ENCODE results near the gene ADCY2.

ADCY2 gene

GRCh38 chr5:7673658-7674057 is 277.7 kb downstream of the ADCY2 start:
- no peak for DNase-seq

GRCh38 chr5:7676455-7676854 is 280.5 kb downstream of the ADCY2 start:
- DNase-seq: no peak

GRCh38 chr5:7678030-7678429 is 282.1 kb downstream of the ADCY2 start:
- DNase-seq: no peak

- no peak for DNase-seq
These were observed 283.7 kb downstream of the ADCY2 start for GRCh38 chr5:7679663-7680062.

GRCh38 chr5:7680260-7680659 is 284.3 kb downstream of the ADCY2 start:
- DNase-seq: no peak

- DNase-seq: no peak
These were observed 286.4 kb downstream of the ADCY2 start for GRCh38 chr5:7682379-7682778.

- DNase-seq: no peak
These were observed 287.8 kb downstream of the ADCY2 start for GRCh38 chr5:7683753-7684152.

- no peak for DNase-seq
These were observed 288.9 kb downstream of the ADCY2 start for GRCh38 chr5:7684826-7685225.

- no peak for DNase-seq
These were observed 290.9 kb downstream of the ADCY2 start for GRCh38 chr5:7686794-7687193.

- no peak for DNase-seq
These were observed 294.6 kb downstream of the ADCY2 start for GRCh38 chr5:7690557-7690956.

GRCh38 chr5:7705261-7705660 is 309.3 kb downstream of the ADCY2 start:
- no peak for DNase-seq

GRCh38 chr5:7705736-7706135 is 309.8 kb downstream of the ADCY2 start:
- DNase-seq: no peak

- DNase-seq: no peak
These were observed 310.3 kb downstream of the ADCY2 start for GRCh38 chr5:7706256-7706655.

- DNase-seq: no peak
These were observed 318.2 kb downstream of the ADCY2 start for GRCh38 chr5:7714119-7714518.

- DNase-seq: no peak
These were observed 318.8 kb downstream of the ADCY2 start for GRCh38 chr5:7714697-7715096.

GRCh38 chr5:7717691-7718090 is 321.8 kb downstream of the ADCY2 start:
- no peak for DNase-seq

GRCh38 chr5:7728076-7728475 is 332.1 kb downstream of the ADCY2 start:
- DNase-seq: no peak

- DNase-seq: no peak
These were observed 345.6 kb downstream of the ADCY2 start for GRCh38 chr5:7741415-7742065.

- DNase-seq: no peak
These were observed 346.3 kb downstream of the ADCY2 start for GRCh38 chr5:7742241-7742656.

- no peak for DNase-seq
These were observed 350.1 kb downstream of the ADCY2 start for GRCh38 chr5:7745882-7746610.

- no peak for DNase-seq
These were observed 351.8 kb downstream of the ADCY2 start for GRCh38 chr5:7747728-7748127.

- no peak for DNase-seq
These were observed 353.7 kb downstream of the ADCY2 start for GRCh38 chr5:7749626-7750025.

- no peak for DNase-seq
These were observed 355.9 kb downstream of the ADCY2 start for GRCh38 chr5:7751874-7752273.

GRCh38 chr5:7753181-7753580 is 357.2 kb downstream of the ADCY2 start:
- no peak for DNase-seq

- no peak for DNase-seq
These were observed 357.7 kb downstream of the ADCY2 start for GRCh38 chr5:7753596-7753995.
